ENCODE data around the gene WNT11.

DNA sequence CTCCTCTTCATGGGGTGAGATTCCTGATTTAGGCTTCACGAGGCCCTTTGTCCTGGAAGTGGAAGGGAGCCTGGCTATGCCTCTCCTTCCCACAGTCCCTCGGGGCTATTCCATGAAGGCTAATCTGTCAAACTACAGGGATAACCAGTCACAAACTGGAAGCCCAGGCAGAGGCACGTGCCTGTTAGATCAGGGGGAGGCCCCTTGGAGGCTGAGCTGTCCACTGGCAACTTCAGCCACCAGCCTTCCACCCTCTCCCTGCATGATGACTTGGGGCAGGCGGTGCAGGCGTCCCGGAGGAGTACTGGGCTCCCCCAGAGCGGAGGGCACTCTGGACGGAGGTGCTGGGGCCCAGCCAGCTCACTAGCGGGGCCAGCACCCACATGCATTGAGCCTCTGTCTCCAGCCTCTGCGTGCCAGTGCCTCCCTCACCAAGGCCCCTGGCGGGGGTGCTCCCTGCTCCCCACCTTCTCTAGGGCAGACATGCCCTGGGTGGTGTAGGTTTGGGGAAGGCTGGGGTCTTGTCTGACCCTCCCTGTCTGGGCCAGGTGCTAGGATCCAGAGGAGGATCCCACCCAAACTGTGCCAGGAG is 42.9 kb downstream of the WNT11 start:
- TF ChIP-seq ZFX (IDR thresholded peaks at IDR 0.05; ENCODE audit: borderline replicate concordance): no peak
- TF ChIP-seq, protein P1, sequence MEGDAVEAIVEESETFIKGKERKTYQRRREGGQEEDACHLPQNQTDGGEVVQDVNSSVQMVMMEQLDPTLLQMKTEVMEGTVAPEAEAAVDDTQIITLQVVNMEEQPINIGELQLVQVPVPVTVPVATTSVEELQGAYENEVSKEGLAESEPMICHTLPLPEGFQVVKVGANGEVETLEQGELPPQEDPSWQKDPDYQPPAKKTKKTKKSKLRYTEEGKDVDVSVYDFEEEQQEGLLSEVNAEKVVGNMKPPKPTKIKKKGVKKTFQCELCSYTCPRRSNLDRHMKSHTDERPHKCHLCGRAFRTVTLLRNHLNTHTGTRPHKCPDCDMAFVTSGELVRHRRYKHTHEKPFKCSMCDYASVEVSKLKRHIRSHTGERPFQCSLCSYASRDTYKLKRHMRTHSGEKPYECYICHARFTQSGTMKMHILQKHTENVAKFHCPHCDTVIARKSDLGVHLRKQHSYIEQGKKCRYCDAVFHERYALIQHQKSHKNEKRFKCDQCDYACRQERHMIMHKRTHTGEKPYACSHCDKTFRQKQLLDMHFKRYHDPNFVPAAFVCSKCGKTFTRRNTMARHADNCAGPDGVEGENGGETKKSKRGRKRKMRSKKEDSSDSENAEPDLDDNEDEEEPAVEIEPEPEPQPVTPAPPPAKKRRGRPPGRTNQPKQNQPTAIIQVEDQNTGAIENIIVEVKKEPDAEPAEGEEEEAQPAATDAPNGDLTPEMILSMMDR (IDR thresholded peaks at IDR 0.05): no peak
